Measurements from ENCODE around the gene KLHL22.

DNA sequence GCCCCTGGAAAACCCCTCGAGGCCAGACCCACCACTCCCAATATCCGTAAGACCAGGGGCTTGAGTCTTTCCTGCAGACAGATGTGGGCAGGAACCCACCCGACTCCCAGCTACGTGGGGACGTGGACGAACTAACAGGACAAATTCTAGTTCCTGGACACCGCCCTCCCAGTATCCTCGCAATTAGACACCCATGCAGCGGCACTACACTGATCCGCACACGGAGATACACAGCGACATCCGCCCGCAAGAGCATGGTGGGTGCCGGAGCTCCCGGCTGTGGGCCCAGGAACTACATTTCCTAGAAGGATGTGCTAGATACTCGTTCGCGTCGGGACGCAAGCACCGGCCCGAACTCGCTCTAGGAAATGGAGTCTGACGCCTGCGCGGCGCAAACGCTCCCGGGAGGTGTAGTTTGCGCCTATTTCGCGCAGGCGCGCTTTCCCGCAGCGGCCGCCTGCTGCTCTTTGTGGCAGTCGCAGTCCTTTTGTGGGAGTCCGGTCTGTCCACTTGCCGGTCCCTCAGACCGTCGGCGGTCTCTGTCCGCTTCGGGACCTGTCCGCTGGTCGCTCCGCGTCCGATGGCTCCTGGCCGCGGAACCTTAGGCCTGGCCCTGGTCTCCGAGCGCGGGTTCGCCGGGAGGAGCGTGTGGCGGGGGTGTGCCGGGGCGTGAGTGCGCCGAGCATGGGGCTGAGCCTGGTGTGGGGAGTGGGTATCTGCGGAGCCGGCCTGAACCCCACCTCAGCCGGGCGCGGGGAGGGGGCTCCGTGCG is 101.7 kb downstream of the KLHL22 start, which contains the start of gene ZNF74:
- TF ChIP-seq CTCF (IDR thresholded peaks at IDR 0.05; ENCODE audit: low read length): no peak
- no peak for TF ChIP-seq EZH2 (IDR thresholded peaks at IDR 0.05; ENCODE audit: borderline replicate concordance, low read length)

Data from OCI-LY1 (cell line).